ENCODE results near the gene OR10A7. TPM values are rescaled to one million over a fixed set of nuclear protein-coding genes. Genes with fewer than 3 reads are reported as not detected.

Gene OR10A7
- total RNA-seq, 1 experiment from 2014 or later = not detected

DNA sequence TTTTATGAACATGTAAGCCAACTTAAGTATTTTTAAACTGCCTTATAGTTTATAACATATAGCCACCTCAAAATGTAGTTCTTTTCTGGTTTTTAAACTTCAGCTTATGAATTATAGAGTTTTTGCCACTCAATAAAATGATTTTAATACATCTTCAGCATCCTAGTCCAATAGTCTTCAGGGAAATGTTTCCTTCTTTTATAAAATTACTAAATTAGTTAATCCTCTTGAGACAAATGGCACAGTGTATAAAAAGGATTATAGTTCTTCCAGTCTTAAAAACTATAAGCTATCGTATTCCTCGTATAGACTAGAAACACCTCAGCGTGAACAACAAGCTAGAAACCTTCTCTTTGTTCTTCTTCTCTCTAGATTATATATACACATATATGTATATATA is 23.5 kb downstream of the OR10A7 start, which contains the start of gene OR6C74:
OR6C74 (plus strand) TSS at position 301 of the 400 bp plus-strand sequence. CDS start 2,679 bp downstream, outside the sequence.
- no peaks in the 10 kb centered on the region for H3K9me2 ChIP-seq (ENCODE audit: insufficient read depth)
- intact Hi-C loops (cut with micrococcal nuclease; ENCODE audit: unreplicated experiment) = no loop called here
- no peak within 1 kb of the TSS for H3K27ac ChIP-seq
- no peaks in the 10 kb centered on the region for H3K79me2 ChIP-seq (ENCODE audit: low read depth)
- H3K9me3 ChIP-seq (ENCODE audit: insufficient read depth, low read depth) = no peaks in the 10 kb centered on the region
- H3K4me1 ChIP-seq (replicated peaks; ENCODE audit: insufficient read depth) = no peaks in the 10 kb centered on the region
- ChIA-PET CTCF (no interaction called here), POLR2A (ENCODE audit: unreplicated experiment) (no interaction called here)
- no peaks in the 10 kb centered on the region for H3F3A ChIP-seq (ENCODE audit: insufficient read depth, low read depth)
- no TSS peak for BruUV-seq (replicated peaks)
- DNase-seq = no peak
- no peak within 1 kb of the TSS for H3K4me2 ChIP-seq
- no peak within 1 kb of the TSS for H3K4me3 ChIP-seq
- no peak within 1 kb of the TSS for H2AFZ ChIP-seq
- H4K20me1 ChIP-seq (ENCODE audit: insufficient read depth) = no peaks in the 10 kb centered on the region
- H3K27me3 ChIP-seq (ENCODE audit: insufficient read depth, low read depth) = peaks cover 6% of the 10 kb centered on the region; the same call in 1 of the 2 replicates
- H3K36me3 ChIP-seq (ENCODE audit: low read depth) = no peaks in the 10 kb centered on the region
- no peak for TF ChIP-seq EZH2 (IDR thresholded peaks at IDR 0.05; ENCODE audit: low read depth)
- TF ChIP-seq, protein P1, sequence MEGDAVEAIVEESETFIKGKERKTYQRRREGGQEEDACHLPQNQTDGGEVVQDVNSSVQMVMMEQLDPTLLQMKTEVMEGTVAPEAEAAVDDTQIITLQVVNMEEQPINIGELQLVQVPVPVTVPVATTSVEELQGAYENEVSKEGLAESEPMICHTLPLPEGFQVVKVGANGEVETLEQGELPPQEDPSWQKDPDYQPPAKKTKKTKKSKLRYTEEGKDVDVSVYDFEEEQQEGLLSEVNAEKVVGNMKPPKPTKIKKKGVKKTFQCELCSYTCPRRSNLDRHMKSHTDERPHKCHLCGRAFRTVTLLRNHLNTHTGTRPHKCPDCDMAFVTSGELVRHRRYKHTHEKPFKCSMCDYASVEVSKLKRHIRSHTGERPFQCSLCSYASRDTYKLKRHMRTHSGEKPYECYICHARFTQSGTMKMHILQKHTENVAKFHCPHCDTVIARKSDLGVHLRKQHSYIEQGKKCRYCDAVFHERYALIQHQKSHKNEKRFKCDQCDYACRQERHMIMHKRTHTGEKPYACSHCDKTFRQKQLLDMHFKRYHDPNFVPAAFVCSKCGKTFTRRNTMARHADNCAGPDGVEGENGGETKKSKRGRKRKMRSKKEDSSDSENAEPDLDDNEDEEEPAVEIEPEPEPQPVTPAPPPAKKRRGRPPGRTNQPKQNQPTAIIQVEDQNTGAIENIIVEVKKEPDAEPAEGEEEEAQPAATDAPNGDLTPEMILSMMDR (conservative IDR thresholded peaks at IDR 0.05) = no peak

DNA sequence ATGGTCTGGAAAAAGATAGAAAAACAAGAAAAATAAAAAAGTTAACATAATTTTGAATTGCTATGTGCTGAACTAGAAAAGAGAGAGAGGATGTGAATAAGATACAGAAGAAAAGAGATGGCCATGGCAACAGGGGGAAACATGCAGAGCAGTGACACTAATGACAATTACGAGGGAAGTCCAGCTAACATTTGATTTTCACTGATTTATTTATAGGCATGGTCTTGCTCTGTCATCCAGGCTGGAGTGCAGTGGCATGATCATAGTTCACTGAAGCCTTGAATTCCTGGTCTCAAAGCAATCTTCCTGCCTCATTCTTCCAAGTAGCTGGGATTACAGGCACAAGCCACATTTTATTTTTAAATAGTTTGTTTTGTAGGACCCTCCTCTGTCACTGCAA is 25.3 kb downstream of the OR10A7 start:
- Histone ChIP-seq H4K20me1 (ENCODE audit: insufficient read depth) (no peaks in the 10 kb centered on the region), H3K9me3 (ENCODE audit: insufficient read depth, low read depth) (no peaks in the 10 kb centered on the region), H3K4me2 (no peak overlapping the region), H3K27me3 (ENCODE audit: insufficient read depth, low read depth) (peaks cover 6% of the 10 kb centered on the region; the same call in 1 of the 2 replicates), H3K27ac (no peak overlapping the region), H3K79me2 (ENCODE audit: low read depth) (no peaks in the 10 kb centered on the region), H3K36me3 (ENCODE audit: low read depth) (no peaks in the 10 kb centered on the region), H2AFZ (no peak overlapping the region), H3K4me3 (no peak overlapping the region), H3K9me2 (ENCODE audit: insufficient read depth) (no peaks in the 10 kb centered on the region), H3F3A (ENCODE audit: insufficient read depth, low read depth) (no peaks in the 10 kb centered on the region), H3K4me1 (replicated peaks; ENCODE audit: insufficient read depth) (no peaks in the 10 kb centered on the region)
- intact Hi-C loops (cut with micrococcal nuclease; ENCODE audit: unreplicated experiment) = no loop called here
- ChIA-PET POLR2A (ENCODE audit: unreplicated experiment) (no interaction called here), CTCF (no interaction called here)
- no peak for DNase-seq
- TF ChIP-seq, protein P1 (conservative IDR thresholded peaks at IDR 0.05) = no peak
- TF ChIP-seq EZH2 (IDR thresholded peaks at IDR 0.05; ENCODE audit: low read depth) = no peak
- no TSS peak for BruUV-seq (replicated peaks)

DNA sequence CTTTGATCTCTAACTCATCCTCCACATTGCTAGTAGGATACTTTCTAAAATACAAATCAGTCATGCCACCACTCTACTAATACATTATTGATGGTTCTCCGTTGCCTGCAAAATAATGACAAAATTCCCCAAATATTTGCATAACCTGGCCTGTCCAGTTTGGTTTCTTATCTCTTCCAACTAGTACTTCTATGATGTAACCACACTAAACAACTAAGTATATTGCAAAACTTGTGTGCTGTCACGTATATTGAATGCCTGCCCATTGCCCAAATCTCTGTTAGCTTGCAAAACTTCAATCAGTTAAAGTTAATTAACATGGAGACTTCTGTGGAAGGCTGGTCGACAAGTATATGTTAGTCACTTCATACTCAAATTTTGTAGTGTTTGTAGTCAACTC is 30.1 kb downstream of the OR10A7 start:
- no TSS peak for BruUV-seq (replicated peaks)
- no peaks in the 10 kb centered on the region for H3K27me3 ChIP-seq (ENCODE audit: insufficient read depth, low read depth)
- intact Hi-C loops (cut with micrococcal nuclease; ENCODE audit: unreplicated experiment) = no loop called here

More for the DNA sequence above, 30.1 kb downstream of the OR10A7 start:
- ChIA-PET POLR2A (ENCODE audit: unreplicated experiment) (no interaction called here), CTCF (no interaction called here)
- Histone ChIP-seq H2AFZ (no peak overlapping the region), H3K36me3 (ENCODE audit: low read depth) (no peaks in the 10 kb centered on the region), H4K20me1 (ENCODE audit: insufficient read depth) (no peaks in the 10 kb centered on the region), H3K4me1 (replicated peaks; ENCODE audit: insufficient read depth) (no peaks in the 10 kb centered on the region), H3K9me3 (ENCODE audit: insufficient read depth, low read depth) (no peaks in the 10 kb centered on the region), H3K79me2 (ENCODE audit: low read depth) (no peaks in the 10 kb centered on the region), H3F3A (ENCODE audit: insufficient read depth, low read depth) (no peaks in the 10 kb centered on the region), H3K9me2 (ENCODE audit: insufficient read depth) (no peaks in the 10 kb centered on the region), H3K27ac (no peak overlapping the region), H3K4me2 (no peak overlapping the region), H3K4me3 (no peak overlapping the region)
- TF ChIP-seq, protein P1 (conservative IDR thresholded peaks at IDR 0.05) = no peak
- no peak for TF ChIP-seq EZH2 (IDR thresholded peaks at IDR 0.05; ENCODE audit: low read depth)
- no peak for DNase-seq

All from PC-9 (cell line).